Measurements from ENCODE around the gene SCAF1. TPM values are rescaled to one million over a fixed set of nuclear protein-coding genes. Genes with fewer than 3 reads are reported as not detected.
A peak's percentile ranks its signal among the peaks of the same experiment; 100 is the strongest.

The SCAF1 gene
- total RNA-seq, 1 experiment from 2014 or later: 81.3 TPM

DNA sequence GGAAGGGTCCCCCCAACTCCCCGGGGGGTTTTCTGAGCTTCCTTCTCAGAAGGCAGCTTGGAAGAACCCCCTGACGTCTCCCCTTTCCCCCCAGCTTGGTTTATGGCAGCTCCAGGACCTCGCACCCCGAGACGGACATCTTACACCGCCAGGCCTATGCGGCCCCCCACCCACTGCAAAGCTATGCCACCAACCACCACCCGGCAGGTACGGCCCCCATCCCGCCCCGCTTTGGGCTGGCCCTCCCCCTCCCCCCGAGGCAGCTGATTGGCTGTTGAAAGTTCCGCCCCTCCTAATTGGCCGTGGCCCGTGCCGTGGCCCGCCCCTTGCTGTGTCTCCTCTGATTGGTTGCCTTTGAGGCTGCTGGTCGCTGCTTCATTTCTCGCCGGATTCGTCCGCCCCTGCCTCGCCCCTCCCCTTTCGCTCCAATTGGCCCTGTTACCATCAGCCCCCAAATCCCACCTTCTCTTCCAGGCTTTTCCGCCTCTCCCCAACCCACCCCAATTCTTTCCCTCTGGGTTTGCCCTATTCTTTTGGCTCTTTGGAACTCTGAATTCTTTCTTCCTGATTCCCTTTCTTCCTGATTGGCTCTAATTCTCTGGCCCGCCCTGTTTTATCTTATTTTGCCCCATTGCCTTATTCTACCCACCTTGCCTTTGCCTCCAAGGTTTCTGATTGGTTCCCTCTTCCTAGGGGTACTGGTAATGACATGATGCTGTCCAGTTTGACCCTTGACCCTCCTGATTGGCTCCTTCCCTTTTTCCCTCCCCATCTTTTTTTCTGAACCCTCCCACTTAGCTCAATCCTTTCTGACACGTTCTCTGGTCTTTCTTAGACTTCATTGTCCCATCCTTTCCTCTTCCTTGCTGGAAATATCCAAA lies 48.5 kb upstream of the SCAF1 start:
- POLR2A ChIA-PET: interaction anchor here (0.5 to 8.4 kb wide), 9 partner anchors 9 to 1270 kb away, joined by 3 to 138 read pairs (median 4); partner anchors contain the start of genes BCL2L12, IRF3, NOSIP and PPP1R15A
- H3K9me3 Mint-ChIP-seq (ENCODE audit: unreplicated experiment): no peaks in the 10 kb centered on the region
- peak; percentile 95 for DNase-seq (ENCODE audit: unreplicated experiment)
- no TSS peak for BruUV-seq (replicated peaks)
- peaks cover 27% of the 10 kb centered on the region for H3K4me1 Mint-ChIP-seq (ENCODE audit: insufficient read depth, unreplicated experiment)
- H3K4me3 Mint-ChIP-seq (ENCODE audit: unreplicated experiment): peak overlapping the region; percentile 71
- intact Hi-C loops (cut with micrococcal nuclease): loop anchor here (5.0 kb wide), 1 partner anchor 84 kb away; the partner anchor contains the start of gene PRMT1
- no peaks in the 10 kb centered on the region for H3K27me3 Mint-ChIP-seq (ENCODE audit: insufficient read depth, unreplicated experiment)
- peak overlapping the region; percentile 38 for H3K27ac Mint-ChIP-seq (ENCODE audit: low read depth, unreplicated experiment)
- CTCF ChIA-PET: interaction anchor here (0.6 to 1.0 kb wide), 3 partner anchors 17 to 1034 kb away, joined by 3 read pairs; no protein-coding TSS in a partner anchor
- H3K36me3 Mint-ChIP-seq (ENCODE audit: insufficient read depth, unreplicated experiment): peaks cover 38% of the 10 kb centered on the region
- TF ChIP-seq CTCF (IDR thresholded peaks at IDR 0.05; ENCODE audit: unreplicated experiment): no peak

GRCh38 chr19:49594157-49594992 lies 47.6 kb upstream of the SCAF1 start:
- H3K27me3 Mint-ChIP-seq (ENCODE audit: insufficient read depth, unreplicated experiment): no peaks in the 10 kb centered on the region
- DNase-seq (ENCODE audit: unreplicated experiment): no peak
- peaks cover 47% of the 10 kb centered on the region for H3K36me3 Mint-ChIP-seq (ENCODE audit: insufficient read depth, unreplicated experiment)
- H3K9me3 Mint-ChIP-seq (ENCODE audit: unreplicated experiment): no peaks in the 10 kb centered on the region
- BruUV-seq (replicated peaks): no TSS peak
- H3K27ac Mint-ChIP-seq (ENCODE audit: low read depth, unreplicated experiment): peak overlapping the region; percentile 38
- CTCF ChIA-PET: no interaction called here
- H3K4me1 Mint-ChIP-seq (ENCODE audit: insufficient read depth, unreplicated experiment): peaks cover 27% of the 10 kb centered on the region
- no peak for TF ChIP-seq CTCF (IDR thresholded peaks at IDR 0.05; ENCODE audit: unreplicated experiment)
- POLR2A ChIA-PET: interaction anchor here (0.7 to 8.4 kb wide), 4 partner anchors 14 to 274 kb away, joined by 3 to 138 read pairs (median 70); partner anchors contain the start of genes BCL2L12, IRF3, NOSIP and PRRG2
- H3K4me3 Mint-ChIP-seq (ENCODE audit: unreplicated experiment): peak overlapping the region; percentile 71
- intact Hi-C loops (cut with micrococcal nuclease): loop anchor here (5.0 kb wide), 1 partner anchor 83 kb away; the partner anchor contains the start of gene PRMT1

- POLR2A ChIA-PET: interaction anchor here (8.4 kb wide), 1 partner anchor 46 kb away, joined by 136 read pairs; the partner anchor contains the start of genes RRAS and SCAF1
- no peak overlapping the region for H3K27ac Mint-ChIP-seq (ENCODE audit: low read depth, unreplicated experiment)
- no TSS peak for BruUV-seq (replicated peaks)
- H3K4me1 Mint-ChIP-seq (ENCODE audit: insufficient read depth, unreplicated experiment): peaks cover 21% of the 10 kb centered on the region
- H3K9me3 Mint-ChIP-seq (ENCODE audit: unreplicated experiment): no peaks in the 10 kb centered on the region
- H3K27me3 Mint-ChIP-seq (ENCODE audit: insufficient read depth, unreplicated experiment): no peaks in the 10 kb centered on the region
- H3K36me3 Mint-ChIP-seq (ENCODE audit: insufficient read depth, unreplicated experiment): peaks cover 54% of the 10 kb centered on the region
- CTCF ChIA-PET: no interaction called here
- TF ChIP-seq CTCF (IDR thresholded peaks at IDR 0.05; ENCODE audit: unreplicated experiment): no peak
- no peak for DNase-seq (ENCODE audit: unreplicated experiment)
- intact Hi-C loops (cut with micrococcal nuclease): loop anchor here (5.0 kb wide), 1 partner anchor 82 kb away; the partner anchor contains the start of gene PRMT1
- H3K4me3 Mint-ChIP-seq (ENCODE audit: unreplicated experiment): no peak overlapping the region
Measured at GRCh38 chr19:49594993-49595818, 46.8 kb upstream of the SCAF1 start.

Measured in MCF 10A (cell line).